ENCODE measurements around the gene ZBP1.
"Not testable (repeated sequence)": the region's sequence is repeated elsewhere in the genome, so short reads cannot be mapped to it uniquely, and the experiment has no call there.

ZBP1 gene

GRCh38 chr20:57647933-57648785 lies 27.9 kb upstream of the ZBP1 start:
- DNase-seq (ENCODE audit: insufficient read length, low spot score) (no peak), FAIRE-seq (no peak)
- no peak for TF ChIP-seq POU2F2 (IDR thresholded peaks at IDR 0.05; ENCODE audit: low read depth, low read length)
- no peak for TF ChIP-seq POLR2AphosphoS5 (IDR thresholded peaks at IDR 0.05; ENCODE audit: low read depth, low read length)
- TF ChIP-seq SPI1 (IDR thresholded peaks at IDR 0.05; ENCODE audit: low read depth, low read length) = no peak
- no peak for TF ChIP-seq POLR2A (IDR thresholded peaks at IDR 0.05; ENCODE audit: low read depth, low read length)

GRCh38 chr20:57647006-57647932 lies 27.0 kb upstream of the ZBP1 start:
- no peak for TF ChIP-seq PAX5 (IDR thresholded peaks at IDR 0.05; ENCODE audit: insufficient read depth, low read length, severe bottlenecking)
- no peak for TF ChIP-seq TAF1 (IDR thresholded peaks at IDR 0.05; ENCODE audit: low read depth, low read length)
- no peak for TF ChIP-seq SPI1 (IDR thresholded peaks at IDR 0.05; ENCODE audit: low read depth, low read length)
- TF ChIP-seq POLR2AphosphoS5 (IDR thresholded peaks at IDR 0.05; ENCODE audit: low read depth, low read length) = no peak
- no peak for TF ChIP-seq POLR2A (IDR thresholded peaks at IDR 0.05; ENCODE audit: low read depth, low read length)
- DNase-seq (ENCODE audit: insufficient read length, low spot score) (no peak), FAIRE-seq (no peak)

- DNase-seq (ENCODE audit: insufficient read length, low spot score) = no peak
- TF ChIP-seq TAF1 (IDR thresholded peaks at IDR 0.05; ENCODE audit: low read depth, low read length) = no peak
- FAIRE-seq = no peak
Observed at GRCh38 chr20:57638895-57639236, 18.6 kb upstream of the ZBP1 start.

GRCh38 chr20:57638173-57638894 lies 18.1 kb upstream of the ZBP1 start:
- no peak for DNase-seq (ENCODE audit: insufficient read length, low spot score)
- FAIRE-seq = no peak
- no peak for TF ChIP-seq POU2F2 (IDR thresholded peaks at IDR 0.05; ENCODE audit: low read depth, low read length)
- TF ChIP-seq SPI1 (IDR thresholded peaks at IDR 0.05; ENCODE audit: low read depth, low read length) = no peak
- no peak for TF ChIP-seq TAF1 (IDR thresholded peaks at IDR 0.05; ENCODE audit: low read depth, low read length)
- TF ChIP-seq POLR2A (IDR thresholded peaks at IDR 0.05; ENCODE audit: low read depth, low read length) = no peak
- TF ChIP-seq POLR2AphosphoS5 (IDR thresholded peaks at IDR 0.05; ENCODE audit: low read depth, low read length) = no peak
- no peak for TF ChIP-seq PAX5 (IDR thresholded peaks at IDR 0.05; ENCODE audit: insufficient read depth, low read length, severe bottlenecking)

- FAIRE-seq = no peak
- no peak for DNase-seq (ENCODE audit: insufficient read length, low spot score)
- TF ChIP-seq POLR2AphosphoS5 (IDR thresholded peaks at IDR 0.05; ENCODE audit: low read depth, low read length) (no peak), POU2F2 (IDR thresholded peaks at IDR 0.05; ENCODE audit: low read depth, low read length) (no peak), PAX5 (IDR thresholded peaks at IDR 0.05; ENCODE audit: insufficient read depth, low read length, severe bottlenecking) (no peak), TAF1 (IDR thresholded peaks at IDR 0.05; ENCODE audit: low read depth, low read length) (no peak), SPI1 (IDR thresholded peaks at IDR 0.05; ENCODE audit: low read depth, low read length) (no peak), POLR2A (IDR thresholded peaks at IDR 0.05; ENCODE audit: low read depth, low read length) (no peak)
Observed at GRCh38 chr20:57633945-57634491, 13.8 kb upstream of the ZBP1 start.

GRCh38 chr20:57632286-57632685 lies 12.1 kb upstream of the ZBP1 start:
- no peak for DNase-seq (ENCODE audit: insufficient read length, low spot score)
- TF ChIP-seq SPI1 (IDR thresholded peaks at IDR 0.05; ENCODE audit: low read depth, low read length) (no peak), POLR2AphosphoS5 (IDR thresholded peaks at IDR 0.05; ENCODE audit: low read depth, low read length) (no peak), POLR2A (IDR thresholded peaks at IDR 0.05; ENCODE audit: low read depth, low read length) (no peak), POU2F2 (IDR thresholded peaks at IDR 0.05; ENCODE audit: low read depth, low read length) (no peak), TAF1 (IDR thresholded peaks at IDR 0.05; ENCODE audit: low read depth, low read length) (no peak), PAX5 (IDR thresholded peaks at IDR 0.05; ENCODE audit: insufficient read depth, low read length, severe bottlenecking) (no peak)
- no peak for FAIRE-seq

GRCh38 chr20:57630061-57630460 lies 9.8 kb upstream of the ZBP1 start:
- FAIRE-seq (no peak), DNase-seq (ENCODE audit: insufficient read length, low spot score) (no peak)

GRCh38 chr20:57629491-57629901 lies 9.3 kb upstream of the ZBP1 start:
- DNase-seq (ENCODE audit: insufficient read length, low spot score); FAIRE-seq: not testable (repeated sequence)

More at GRCh38 chr20:57630061-57630460, 9.8 kb upstream of the ZBP1 start:
- TF ChIP-seq SPI1 (IDR thresholded peaks at IDR 0.05; ENCODE audit: low read depth, low read length) = no peak
- no peak for TF ChIP-seq TAF1 (IDR thresholded peaks at IDR 0.05; ENCODE audit: low read depth, low read length)
- TF ChIP-seq PAX5 (IDR thresholded peaks at IDR 0.05; ENCODE audit: insufficient read depth, low read length, severe bottlenecking) = no peak
- no peak for TF ChIP-seq POU2F2 (IDR thresholded peaks at IDR 0.05; ENCODE audit: low read depth, low read length)
- no peak for TF ChIP-seq POLR2A (IDR thresholded peaks at IDR 0.05; ENCODE audit: low read depth, low read length)
- TF ChIP-seq POLR2AphosphoS5 (IDR thresholded peaks at IDR 0.05; ENCODE audit: low read depth, low read length) = no peak

GRCh38 chr20:57628962-57629308 lies 8.7 kb upstream of the ZBP1 start:
- not testable (repeated sequence) for DNase-seq (ENCODE audit: insufficient read length, low spot score)

More at GRCh38 chr20:57628962-57629308, 8.7 kb upstream of the ZBP1 start:
- not testable (repeated sequence) for FAIRE-seq

Data from GM12891 (cell line).